ENCODE results near the gene VPS51.

The VPS51 gene

GRCh38 chr11:65072631-65072966, 23.4 kb upstream of the VPS51 start:
- no peak for DNase-seq (ENCODE audit: low read depth)

GRCh38 chr11:65077451-65077850, 18.6 kb upstream of the VPS51 start:
- no peak for DNase-seq (ENCODE audit: low read depth)

- DNase-seq (ENCODE audit: low read depth), result no peak
Measured at GRCh38 chr11:65078151-65078550, 17.9 kb upstream of the VPS51 start.

GRCh38 chr11:65078786-65079342, 17.1 kb upstream of the VPS51 start:
- no peak for DNase-seq (ENCODE audit: low read depth)

GRCh38 chr11:65083134-65083833, 12.7 kb upstream of the VPS51 start:
- no peak for DNase-seq (ENCODE audit: low read depth)

GRCh38 chr11:65083834-65084597, 12.0 kb upstream of the VPS51 start, which contains the start of the genes CDCA5 and ZFPL1:
TSS of gene CDCA5 (minus strand) at chr11:65084040. CDS start at chr11:65083978, 62 bp downstream.
TSS of gene ZFPL1 (plus strand) at chr11:65084222. CDS start at chr11:65084699, 477 bp downstream.
- peak; percentile 91 for DNase-seq (ENCODE audit: low read depth)

GRCh38 chr11:65084598-65085375, 11.2 kb upstream of the VPS51 start:
- no peak for DNase-seq (ENCODE audit: low read depth)

GRCh38 chr11:65085446-65085845, 10.6 kb upstream of the VPS51 start:
- no peak for DNase-seq (ENCODE audit: low read depth)

GRCh38 chr11:65086809-65087208, 9.2 kb upstream of the VPS51 start:
- no peak for DNase-seq (ENCODE audit: low read depth)

- DNase-seq (ENCODE audit: low read depth), result no peak
Measured at GRCh38 chr11:65087216-65087615, 8.8 kb upstream of the VPS51 start.

GRCh38 chr11:65087827-65088226, 8.2 kb upstream of the VPS51 start:
- DNase-seq (ENCODE audit: low read depth), result no peak

GRCh38 chr11:65089621-65090020, 6.4 kb upstream of the VPS51 start:
- no peak for DNase-seq (ENCODE audit: low read depth)

- DNase-seq (ENCODE audit: low read depth), result no peak
Measured at GRCh38 chr11:65090628-65091027, 5.4 kb upstream of the VPS51 start.

GRCh38 chr11:65095427-65095826, 587 bp upstream of the VPS51 start:
- no peak for DNase-seq (ENCODE audit: low read depth)

GRCh38 chr11:65096926-65097325, 912 bp downstream of the VPS51 start:
- no peak for DNase-seq (ENCODE audit: low read depth)

GRCh38 chr11:65100674-65101350, 4.8 kb downstream of the VPS51 start:
- no peak for DNase-seq (ENCODE audit: low read depth)

- no peak for DNase-seq (ENCODE audit: low read depth)
Measured at GRCh38 chr11:65102142-65103095, 6.4 kb downstream of the VPS51 start.

GRCh38 chr11:65103476-65103875, 7.5 kb downstream of the VPS51 start:
- DNase-seq (ENCODE audit: low read depth), result no peak

- no peak for DNase-seq (ENCODE audit: low read depth)
Measured at GRCh38 chr11:65104628-65105027, 8.6 kb downstream of the VPS51 start.

- no peak for DNase-seq (ENCODE audit: low read depth)
Measured at GRCh38 chr11:65107078-65107477, 11.1 kb downstream of the VPS51 start.

Measured in stromal cell of bone marrow (primary cell).